HG03159 (cell line): ENCODE data around the gene UNC45A.
"Not testable (repeated sequence)": the region's sequence is repeated elsewhere in the genome, so short reads cannot be mapped to it uniquely, and the experiment has no call there.

ENCODE experiments used
- ATAC-seq: cut with Tn5 transposase; IDR thresholded peaks from one replicate; pipeline ENCODE4 v1.9.1; 2021; ENCODE audit warnings: mild to moderate bottlenecking, moderate library complexity; ENCODE audit not compliant: unreplicated experiment

UNC45A gene

GRCh38 chr15:90902840-90903732, 32.0 kb upstream of the UNC45A start, which contains the start of gene MAN2A2:
TSS of gene MAN2A2 (plus strand) at chr15:90903302. CDS start at chr15:90904208, 906 bp downstream.
- ATAC-seq, result peak; percentile 61

DNA sequence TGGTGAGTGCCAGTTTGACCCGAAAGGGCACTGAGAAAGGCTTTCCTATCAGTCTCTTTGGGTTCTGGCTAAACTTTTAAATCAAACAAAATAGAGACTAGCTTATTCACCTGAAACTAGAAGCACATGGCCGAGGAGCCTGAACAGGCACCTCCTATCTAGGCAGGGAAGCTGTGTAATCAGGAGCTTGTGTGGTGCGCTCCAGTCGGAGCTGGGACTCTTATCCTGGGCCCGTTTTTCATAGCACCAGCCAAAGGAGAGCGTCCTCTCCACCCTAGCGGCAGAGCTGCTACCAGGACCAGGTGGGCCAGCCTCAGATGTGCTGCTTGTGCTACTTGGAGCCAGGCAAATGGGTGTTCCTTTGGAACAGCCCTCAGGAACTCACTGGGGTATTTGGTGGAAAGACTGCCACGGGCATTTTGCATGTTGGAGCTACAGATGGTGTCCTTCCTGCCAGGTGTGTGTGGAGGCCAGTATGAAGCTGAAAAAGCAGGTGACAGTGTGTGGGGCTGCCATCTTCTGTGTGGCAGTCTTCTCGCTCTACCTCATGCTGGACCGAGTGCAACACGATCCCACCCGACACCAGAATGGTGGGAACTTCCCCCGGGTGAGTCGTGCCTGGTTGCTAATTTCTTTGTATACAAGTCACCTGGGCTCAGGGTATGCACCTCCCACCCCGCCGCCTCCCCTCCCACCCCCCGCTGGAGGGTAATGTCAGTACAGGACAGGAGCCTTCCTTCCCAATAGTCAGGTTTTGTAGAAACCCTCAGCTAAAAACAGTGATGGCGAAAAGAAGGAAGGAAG, 31.1 kb upstream of the UNC45A start:
- no peak for ATAC-seq

- no peak for ATAC-seq
Observed at GRCh38 chr15:90904746-90905145, 30.3 kb upstream of the UNC45A start.

- no peak for ATAC-seq
Observed at GRCh38 chr15:90905306-90906180, 29.5 kb upstream of the UNC45A start.

- no peak for ATAC-seq
Observed at GRCh38 chr15:90906181-90906849, 28.8 kb upstream of the UNC45A start.

DNA sequence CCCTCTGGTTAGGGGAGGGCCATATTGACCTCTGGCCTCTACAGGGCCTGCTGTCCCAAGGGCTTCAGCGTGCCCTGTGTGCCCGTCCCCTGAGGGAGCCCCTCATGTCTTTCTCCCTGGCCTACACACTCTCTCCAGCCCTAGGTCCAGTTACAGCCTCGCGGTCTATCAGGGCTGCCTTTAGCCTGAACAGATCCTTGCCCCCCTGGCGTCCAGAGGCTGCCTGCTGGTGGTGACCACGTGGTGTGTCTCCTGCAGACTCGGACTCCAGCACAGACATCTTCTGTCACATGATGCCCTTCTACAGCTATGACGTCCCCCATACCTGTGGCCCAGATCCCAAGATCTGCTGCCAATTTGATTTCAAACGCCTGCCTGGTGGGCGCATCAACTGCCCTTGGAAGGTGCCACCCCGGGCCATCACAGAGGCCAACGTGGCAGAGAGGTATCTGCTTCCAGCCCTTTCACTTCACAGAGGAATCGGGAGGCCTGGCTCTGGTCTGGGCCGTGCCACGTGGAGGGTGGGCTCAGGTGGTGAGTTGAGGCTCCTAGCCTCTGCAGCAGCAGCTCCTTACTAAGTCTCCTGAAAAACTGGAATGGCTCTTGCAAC, 27.9 kb upstream of the UNC45A start:
- ATAC-seq, result no peak

- ATAC-seq, result no peak
Observed at GRCh38 chr15:90907838-90908507, 27.1 kb upstream of the UNC45A start.

DNA sequence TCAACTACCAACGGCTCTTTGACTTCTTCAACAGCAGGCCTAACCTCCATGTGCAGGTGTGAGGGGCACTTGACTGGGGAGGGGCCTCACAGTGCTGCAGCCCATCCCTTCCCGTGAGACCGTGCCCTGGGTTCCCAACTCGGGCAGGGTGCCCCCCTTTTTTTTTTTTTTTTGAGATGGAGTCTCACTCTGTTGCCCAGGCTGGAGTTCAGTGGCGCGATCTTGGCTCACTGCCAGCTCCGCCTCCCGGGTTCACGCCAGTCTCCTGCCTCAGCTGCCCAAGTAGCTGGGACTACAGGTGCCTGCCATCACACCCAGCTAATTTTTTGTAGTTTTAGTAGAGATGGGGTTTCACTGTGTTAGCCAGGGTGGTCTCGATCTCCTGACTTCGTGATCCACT, 25.6 kb upstream of the UNC45A start:
- not testable (repeated sequence) for ATAC-seq

- no peak for ATAC-seq
Observed at GRCh38 chr15:90909976-90910375, 25.1 kb upstream of the UNC45A start.

- ATAC-seq, result no peak
Observed at GRCh38 chr15:90910441-90911301, 24.4 kb upstream of the UNC45A start.

DNA sequence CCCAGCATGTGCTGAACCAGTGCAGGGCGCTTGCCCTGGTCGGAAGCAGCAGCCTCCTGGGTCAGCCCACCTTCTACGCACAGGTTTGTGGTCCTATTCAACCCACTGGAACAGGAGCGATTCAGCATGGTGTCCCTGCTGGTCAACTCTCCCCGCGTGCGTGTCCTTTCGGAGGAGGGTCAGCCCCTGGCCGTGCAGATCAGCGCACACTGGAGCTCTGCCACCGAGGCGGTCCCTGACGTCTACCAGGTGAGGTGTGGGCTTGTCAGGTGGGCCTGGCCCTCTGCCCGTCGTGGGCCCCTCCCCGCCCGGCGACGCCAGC, 23.8 kb upstream of the UNC45A start:
- ATAC-seq, result no peak

- ATAC-seq, result no peak
Observed at GRCh38 chr15:90911906-90912769, 22.9 kb upstream of the UNC45A start.

DNA sequence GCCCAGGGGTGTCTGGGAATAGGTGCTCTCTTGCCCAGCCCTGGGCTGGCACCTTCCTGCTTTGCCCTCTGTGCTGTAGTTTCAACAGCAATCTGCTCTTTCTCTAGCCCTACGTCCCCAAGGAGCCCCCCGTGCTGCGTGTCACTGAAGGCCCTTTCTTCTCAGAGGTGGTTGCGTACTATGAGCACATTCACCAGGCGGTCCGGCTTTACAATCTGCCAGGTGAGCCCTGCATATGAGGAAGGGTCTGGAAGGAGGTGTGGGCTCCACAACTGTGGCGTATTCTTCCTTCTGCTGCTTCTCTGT, 22.4 kb upstream of the UNC45A start:
- no peak for ATAC-seq

DNA sequence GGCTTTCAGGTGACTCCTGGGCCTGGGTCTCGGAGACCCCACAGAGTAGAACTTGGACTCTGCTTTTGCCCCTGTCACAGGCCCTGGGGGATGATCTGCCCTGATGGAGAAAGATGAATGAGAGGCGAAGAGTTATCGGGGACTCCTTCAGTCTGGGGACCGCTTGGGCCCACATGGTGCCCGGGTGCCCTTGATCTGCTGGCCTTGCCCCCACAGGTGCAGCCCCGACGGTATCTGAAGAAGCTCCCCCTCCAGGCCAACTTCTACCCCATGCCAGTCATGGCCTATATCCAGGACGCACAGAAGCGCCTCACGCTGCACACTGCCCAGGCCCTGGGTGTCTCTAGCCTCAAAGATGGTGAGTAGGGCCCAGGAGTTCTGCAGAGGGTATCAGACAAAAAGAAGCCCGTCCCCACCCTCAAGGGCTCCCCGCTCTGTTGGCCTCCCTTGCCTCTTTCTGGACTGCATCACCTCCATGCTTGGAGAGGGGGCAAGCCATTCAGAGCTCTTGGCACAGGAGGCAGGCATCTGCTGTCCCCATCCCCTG, 21.6 kb upstream of the UNC45A start:
- ATAC-seq, result no peak

GRCh38 chr15:90914305-90915080, 20.6 kb upstream of the UNC45A start:
- no peak for ATAC-seq

- no peak for ATAC-seq
Observed at GRCh38 chr15:90915216-90915807, 19.8 kb upstream of the UNC45A start.
